Left lung (tissue), 10 donors: ENCODE measurements around the gene NKD2. TPM values are rescaled to one million over a fixed set of nuclear protein-coding genes. Genes with fewer than 3 reads are reported as not detected.
A peak's percentile ranks its signal among the peaks of the same experiment; 100 is the strongest.

ENCODE experiments used
- ATAC-seq: fragments of 200-7000 bp; cut with Tn5 transposase; one replicate; pipeline ENCODE4 v1.9.1; 2020; ENCODE audit warnings: moderate library complexity
- DNase-seq, 4 donors: peaks; one replicate each; pipeline ENCODE4 v3.0.0-alpha.2; 2013 to 2020
- H3K27ac ChIP-seq, 2 donors: fragments of 200-600 bp; sonication (generic) in 1 of 2; one replicate each; pipeline versions ENCODE4 v1.5.0 to v1.8.0; 2020 to 2021
- H3K27me3 ChIP-seq, 2 donors: fragments of 200-600 bp; sonication (generic) in 1 of 2; one replicate each; pipeline versions ENCODE4 v1.5.0 to v1.8.0; 2020 to 2021
- H3K36me3 ChIP-seq, 2 donors: fragments of 200-600 bp; sonication (generic) in 1 of 2; one replicate each; pipeline versions ENCODE4 v1.5.0 to v1.8.0; 2020 to 2021
- H3K4me1 ChIP-seq, 2 donors: fragments of 200-600 bp; one replicate each; pipeline ENCODE4 v1.8.0; 2021
- H3K4me3 ChIP-seq, 2 donors: fragments of 200-600 bp; sonication (generic) in 1 of 2; one replicate each; pipeline versions ENCODE4 v1.5.0 to v1.8.0; 2020 to 2021; ENCODE audit warnings: mild to moderate bottlenecking in 1 of 2
- H3K9me3 ChIP-seq, 2 donors: fragments of 200-600 bp; sonication (generic) in 1 of 2; one replicate each; pipeline versions ENCODE4 v1.5.0 to v1.8.0; 2020 to 2021
- intact Hi-C, 2 donors: fragments of 100-400 bp; cut with DNase I; formaldehyde crosslinking; loops; one replicate each; pipeline versions ENCODE4 v1.11.2 to v1.14.2; 2022
- polyA plus RNA-seq, 6 donors: library from polyadenylated mRNA; unstranded; fragments of 120-200 nt; gene quantifications; one replicate each; pipeline ENCODE4 v1.2.1, GENCODE V29; 2013; ENCODE audit not compliant: insufficient read length in 6 of 6
- total RNA-seq, 2 donors: library from RNA; stranded (reverse); fragmentation: NEBNext Ultra II Directional; extraction: Animal tissue kit (Norgen Biotek cat#: 25700); gene quantifications; one replicate each; pipeline ENCODE4 v1.2.1, GENCODE V29; 2021
- TF ChIP-seq, protein P1 (sequence below), 2 donors: fragments of 200-600 bp; sonication (generic) in 1 of 2; IDR thresholded peaks; one replicate each; pipeline versions ENCODE4 v1.5.0 to v1.8.0; 2021; ENCODE audit warnings: antibody characterized with exemption in 2 of 2
- donor health status: DM: no; HTN: yes; CAD: no.
- donor health status: DM: no; HTN: no; CAD: no.

NKD2 gene
- total and polyA plus RNA-seq, 8 donors = 6.3 to 61.5 (median 10.3) TPM

DNA sequence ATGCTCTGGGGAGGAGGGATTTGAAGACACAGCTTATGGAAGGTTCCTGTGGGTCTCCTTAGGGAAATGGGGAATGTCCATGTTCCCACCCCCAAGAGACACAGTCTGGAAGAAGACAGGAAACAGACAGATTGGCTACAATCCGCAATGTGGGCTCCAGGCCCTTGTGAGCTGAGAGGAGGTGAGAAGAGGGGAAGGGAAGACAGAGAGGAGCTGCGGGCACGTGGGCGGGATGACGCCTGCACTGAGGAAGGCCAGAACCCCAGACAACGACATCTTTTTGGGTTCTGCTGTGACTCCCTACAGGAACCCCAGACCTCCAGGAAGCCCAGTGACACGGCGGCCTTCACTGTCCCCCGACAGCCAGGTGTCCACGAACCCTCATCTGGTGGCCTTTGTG is 29.9 kb upstream of the NKD2 start:
- Histone ChIP-seq H3K4me1 (no peaks in the 10 kb centered on the region), H3K27ac (no peak overlapping the region), H3K4me3 (no peak overlapping the region), H3K9me3 (no peaks in the 10 kb centered on the region), H3K36me3 (no peaks in the 10 kb centered on the region), H3K27me3 (peaks cover 0 to 9% of the 10 kb centered on the region in 2 donors)
- intact Hi-C loops = no loop called here
- DNase-seq = peak in 1 of 4 donors; percentile 43
- ATAC-seq = no peak
- TF ChIP-seq, protein P1, sequence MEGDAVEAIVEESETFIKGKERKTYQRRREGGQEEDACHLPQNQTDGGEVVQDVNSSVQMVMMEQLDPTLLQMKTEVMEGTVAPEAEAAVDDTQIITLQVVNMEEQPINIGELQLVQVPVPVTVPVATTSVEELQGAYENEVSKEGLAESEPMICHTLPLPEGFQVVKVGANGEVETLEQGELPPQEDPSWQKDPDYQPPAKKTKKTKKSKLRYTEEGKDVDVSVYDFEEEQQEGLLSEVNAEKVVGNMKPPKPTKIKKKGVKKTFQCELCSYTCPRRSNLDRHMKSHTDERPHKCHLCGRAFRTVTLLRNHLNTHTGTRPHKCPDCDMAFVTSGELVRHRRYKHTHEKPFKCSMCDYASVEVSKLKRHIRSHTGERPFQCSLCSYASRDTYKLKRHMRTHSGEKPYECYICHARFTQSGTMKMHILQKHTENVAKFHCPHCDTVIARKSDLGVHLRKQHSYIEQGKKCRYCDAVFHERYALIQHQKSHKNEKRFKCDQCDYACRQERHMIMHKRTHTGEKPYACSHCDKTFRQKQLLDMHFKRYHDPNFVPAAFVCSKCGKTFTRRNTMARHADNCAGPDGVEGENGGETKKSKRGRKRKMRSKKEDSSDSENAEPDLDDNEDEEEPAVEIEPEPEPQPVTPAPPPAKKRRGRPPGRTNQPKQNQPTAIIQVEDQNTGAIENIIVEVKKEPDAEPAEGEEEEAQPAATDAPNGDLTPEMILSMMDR (IDR thresholded peaks at IDR 0.05) = no peak

DNA sequence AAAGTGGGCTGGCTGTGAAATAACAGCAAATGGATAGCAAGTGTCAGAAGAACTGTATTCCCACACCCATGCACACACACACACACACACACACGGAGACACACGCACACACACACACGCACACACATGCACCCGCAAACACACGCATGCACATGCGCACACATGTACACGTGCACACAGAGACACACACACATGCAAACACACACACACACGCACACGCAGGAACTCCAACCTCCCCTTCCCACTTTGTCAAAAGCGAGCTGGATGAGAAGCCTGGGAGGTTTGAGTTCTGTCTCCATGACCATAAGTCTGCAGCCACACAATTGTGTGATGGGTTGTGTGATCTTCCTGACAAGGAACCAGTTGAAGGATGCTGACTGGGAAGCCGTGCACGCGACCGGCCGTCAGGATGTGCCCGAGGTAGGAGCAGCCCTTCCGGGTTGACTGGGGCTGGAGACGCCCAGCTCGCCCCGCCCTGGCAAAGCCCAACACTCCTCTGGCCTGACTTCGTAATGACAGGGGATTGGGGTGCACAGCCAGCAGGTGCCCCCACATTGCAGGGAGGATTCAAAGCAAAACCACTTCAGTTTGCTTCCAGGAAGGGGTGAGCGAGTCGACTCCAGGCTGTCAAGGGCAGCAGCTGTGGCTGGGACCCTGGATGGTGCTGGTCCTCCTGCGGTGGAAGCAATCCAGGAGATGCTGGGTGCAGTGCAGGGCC is 29.3 kb upstream of the NKD2 start:
- H3K27ac ChIP-seq = no peak overlapping the region
- no peak overlapping the region for H3K4me3 ChIP-seq
- intact Hi-C loops = no loop called here
- H3K9me3 ChIP-seq = no peaks in the 10 kb centered on the region
- no peaks in the 10 kb centered on the region for H3K36me3 ChIP-seq
- TF ChIP-seq, protein P1 (IDR thresholded peaks at IDR 0.05) = no peak
- ATAC-seq = no peak
- peaks cover 0 to 9% of the 10 kb centered on the region in 2 donors for H3K27me3 ChIP-seq
- peak in 2 of 4 donors; percentile 30 to 64 for DNase-seq
- no peaks in the 10 kb centered on the region for H3K4me1 ChIP-seq

DNA sequence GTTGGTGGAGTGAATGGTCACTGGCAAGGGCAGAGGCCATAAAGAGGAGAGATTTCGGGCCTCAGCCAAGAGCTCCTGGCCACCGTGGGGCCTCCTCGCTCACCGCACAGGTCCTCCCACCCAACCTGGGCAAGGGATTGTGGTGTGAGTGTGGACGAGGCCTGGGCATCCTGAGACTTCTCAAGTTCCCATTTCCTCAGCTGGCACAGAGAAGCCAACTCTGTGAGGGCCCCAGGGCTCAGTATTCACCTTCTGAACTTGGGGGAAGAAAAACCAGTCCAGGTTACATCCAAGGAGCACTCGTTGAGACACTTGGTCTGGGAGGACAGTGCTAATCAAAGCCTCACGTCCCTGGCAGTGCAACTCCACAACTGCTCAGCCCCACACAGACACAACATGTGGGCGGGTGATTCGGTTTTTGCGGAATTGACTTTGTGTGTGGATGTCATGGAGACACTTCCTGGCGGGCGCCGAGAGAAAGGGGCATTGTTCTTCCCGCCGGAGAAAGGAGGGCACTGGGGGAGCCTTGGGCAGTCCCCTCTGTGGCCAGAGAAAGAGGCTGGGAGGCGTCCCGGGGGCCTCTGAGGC is 28.5 kb upstream of the NKD2 start:
- intact Hi-C loops = no loop called here
- TF ChIP-seq, protein P1 (IDR thresholded peaks at IDR 0.05) = no peak
- peak overlapping the region; percentile 2 to 4 for H3K27ac ChIP-seq
- no peak overlapping the region for H3K4me3 ChIP-seq
- peaks cover 0 to 9% of the 10 kb centered on the region in 2 donors for H3K27me3 ChIP-seq
- no peaks in the 10 kb centered on the region for H3K9me3 ChIP-seq
- ATAC-seq (peak; percentile 24), DNase-seq (peak in 1 of 4 donors; percentile 68)
- H3K36me3 ChIP-seq = no peaks in the 10 kb centered on the region
- H3K4me1 ChIP-seq = no peaks in the 10 kb centered on the region

- intact Hi-C loops = no loop called here
- peak overlapping the region; percentile 2 to 4 for H3K27ac ChIP-seq
Observed at GRCh38 chr5:980966-981365, 27.6 kb upstream of the NKD2 start.

GRCh38 chr5:981456-981855 is 27.1 kb upstream of the NKD2 start:
- Histone ChIP-seq H3K27ac (no peak overlapping the region), H3K36me3 (no peaks in the 10 kb centered on the region), H3K27me3 (peaks cover 0 to 9% of the 10 kb centered on the region in 2 donors), H3K4me3 (no peak overlapping the region), H3K9me3 (no peaks in the 10 kb centered on the region), H3K4me1 (no peaks in the 10 kb centered on the region)
- no peak for ATAC-seq
- TF ChIP-seq, protein P1 (IDR thresholded peaks at IDR 0.05) = no peak
- intact Hi-C loops = no loop called here
- peak in 2 of 4 donors; percentile 28 to 34 for DNase-seq

More at GRCh38 chr5:980966-981365, 27.6 kb upstream of the NKD2 start:
- Histone ChIP-seq H3K4me3 (no peak overlapping the region), H3K4me1 (no peaks in the 10 kb centered on the region), H3K27me3 (peaks cover 0 to 9% of the 10 kb centered on the region in 2 donors), H3K9me3 (no peaks in the 10 kb centered on the region), H3K36me3 (no peaks in the 10 kb centered on the region)
- peak; percentile 46 for ATAC-seq
- DNase-seq = peak in 1 of 4 donors; percentile 32
- TF ChIP-seq, protein P1 (IDR thresholded peaks at IDR 0.05) = no peak
